Measurements from ENCODE around the gene TGM3. TPM values are rescaled to one million over a fixed set of nuclear protein-coding genes. Genes with fewer than 3 reads are reported as not detected.

The TGM3 gene
- total and polyA plus RNA-seq, 9 donors, result 0.04 to 0.46 (median 0.15) TPM; not detected in 4

GRCh38 chr20:2329286-2329685, 33.5 kb downstream of the TGM3 start:
- H3K27ac ChIP-seq, result no peak overlapping the region
- no peak for TF ChIP-seq EP300 (IDR thresholded peaks at IDR 0.05)
- no peak for TF ChIP-seq POLR2A (IDR thresholded peaks at IDR 0.05)
- TF ChIP-seq CTCF (IDR thresholded peaks at IDR 0.05), result no peak
- H3K9me3 ChIP-seq, result no peaks in the 10 kb centered on the region
- H3K4me1 ChIP-seq (ENCODE audit: insufficient read depth), result no peaks in the 10 kb centered on the region
- intact Hi-C loops (cut with DNase I), result no loop called here
- H3K4me3 ChIP-seq, result no peak overlapping the region
- no peaks in the 10 kb centered on the region for H3K36me3 ChIP-seq
- WGBS, 3 donors, result 73 to 84% (median 82%) methylated on average over 5 of the region's 5 CpGs
- no peaks in the 10 kb centered on the region for H3K27me3 ChIP-seq
- no peak for DNase-seq

GRCh38 chr20:2330090-2330695, 34.4 kb downstream of the TGM3 start:
- DNase-seq, result no peak
- TF ChIP-seq CTCF (IDR thresholded peaks at IDR 0.05) (no peak), EP300 (IDR thresholded peaks at IDR 0.05) (no peak), POLR2A (IDR thresholded peaks at IDR 0.05) (no peak)
- intact Hi-C loops (cut with DNase I), result no loop called here
- Histone ChIP-seq H3K27me3 (no peaks in the 10 kb centered on the region), H3K27ac (no peak overlapping the region), H3K4me1 (ENCODE audit: insufficient read depth) (no peaks in the 10 kb centered on the region), H3K36me3 (no peaks in the 10 kb centered on the region), H3K9me3 (no peaks in the 10 kb centered on the region), H3K4me3 (no peak overlapping the region)
- WGBS, 3 donors, result 49 to 56% (median 53%) methylated on average over 3 of the region's 3 CpGs

- DNase-seq, result no peak
- Histone ChIP-seq H3K4me3 (no peak overlapping the region), H3K27ac (no peak overlapping the region), H3K9me3 (no peaks in the 10 kb centered on the region), H3K27me3 (no peaks in the 10 kb centered on the region), H3K36me3 (no peaks in the 10 kb centered on the region), H3K4me1 (ENCODE audit: insufficient read depth) (no peaks in the 10 kb centered on the region)
- no peak for TF ChIP-seq EP300 (IDR thresholded peaks at IDR 0.05)
- no peak for TF ChIP-seq CTCF (IDR thresholded peaks at IDR 0.05)
- no peak for TF ChIP-seq POLR2A (IDR thresholded peaks at IDR 0.05)
- intact Hi-C loops (cut with DNase I), result no loop called here
- 70 to 80% (median 76%) methylated on average over 5 of the region's 5 CpGs for WGBS, 3 donors
Measured at GRCh38 chr20:2331106-2331505, 35.3 kb downstream of the TGM3 start.

GRCh38 chr20:2331901-2332565, 36.2 kb downstream of the TGM3 start:
- no peak for TF ChIP-seq POLR2A (IDR thresholded peaks at IDR 0.05)
- no peak for TF ChIP-seq EP300 (IDR thresholded peaks at IDR 0.05)
- TF ChIP-seq CTCF (IDR thresholded peaks at IDR 0.05), result no peak
- WGBS, 3 donors, result 88 to 95% (median 88%) methylated on average over 17 of the region's 17 CpGs
- no peak overlapping the region for H3K27ac ChIP-seq
- H3K9me3 ChIP-seq, result no peaks in the 10 kb centered on the region
- H3K4me1 ChIP-seq (ENCODE audit: insufficient read depth), result no peaks in the 10 kb centered on the region
- intact Hi-C loops (cut with DNase I), result no loop called here
- no peaks in the 10 kb centered on the region for H3K27me3 ChIP-seq
- no peaks in the 10 kb centered on the region for H3K36me3 ChIP-seq
- DNase-seq, result no peak
- H3K4me3 ChIP-seq, result no peak overlapping the region
